Measurements from ENCODE around the gene PIP4K2C. TPM values are rescaled to one million over a fixed set of nuclear protein-coding genes. Genes with fewer than 3 reads are reported as not detected.

The PIP4K2C gene
- total RNA-seq, 1 experiment from 2014 or later: 37.1 TPM

GRCh38 chr12:57637364-57637763 lies 46.4 kb downstream of the PIP4K2C start:
- H3K4me1 ChIP-seq (ENCODE audit: insufficient read depth, low read length): peaks cover 4% of the 10 kb centered on the region; the same call in 1 of the 2 replicates
- no peak overlapping the region for H4K5ac ChIP-seq (ENCODE audit: insufficient read length, low read depth, low read length)
- peaks cover 2% of the 10 kb centered on the region; the same call in 1 of the 2 replicates for H3K27me3 ChIP-seq (ENCODE audit: insufficient read depth, low read length)
- no peak overlapping the region for H3K9ac ChIP-seq (ENCODE audit: extremely low read depth, insufficient read length, low read length)
- Mint-ChIP-seq H3K4me3 (no peak overlapping the region), H3K27me3 (ENCODE audit: low read depth) (peaks cover 33% of the 10 kb centered on the region), H3K4me1 (peaks cover 21 to 22% of the 10 kb centered on the region in 2 experiments), H3K9me3 (peaks cover 7 to 8% of the 10 kb centered on the region in 2 experiments; a peak in 4 of 5 replicates), H3K27ac (no peak overlapping the region), H3K36me3 (ENCODE audit: insufficient read depth in 1 of 3, low read depth in 3 of 3) (no peaks in the 10 kb centered on the region; a peak in 1 of 7 replicates)
- no peak overlapping the region for H2BK20ac ChIP-seq (ENCODE audit: low read depth, low read length, poor library complexity, severe bottlenecking)
- H4K8ac ChIP-seq (replicated peaks; ENCODE audit: insufficient read length, low read depth, low read length): no peak overlapping the region
- no peak overlapping the region for H3T11ph ChIP-seq (ENCODE audit: low read length)
- no peak overlapping the region for H2BK12ac ChIP-seq (ENCODE audit: insufficient read length, low read depth, low read length)
- no peak overlapping the region for H3K14ac ChIP-seq (ENCODE audit: insufficient read depth, low read length)
- TF ChIP-seq CTCF (conservative IDR thresholded peaks at IDR 0.05): no peak; the same call in 2 of the 3 replicates
- H4K91ac ChIP-seq (ENCODE audit: insufficient read length, low read depth, low read length): no peak overlapping the region
- no peak overlapping the region for H3K23ac ChIP-seq (ENCODE audit: insufficient read length, low read depth, low read length)
- H3K56ac ChIP-seq (ENCODE audit: insufficient read length, low read depth, low read length): no peak overlapping the region
- H2BK120ac ChIP-seq (ENCODE audit: low read depth, low read length, poor library complexity, severe bottlenecking): no peak overlapping the region
- WGBS (ENCODE audit: extremely low coverage, insufficient read length, low lambda C conversion rate): no CpG with 5 or more reads among the region's 3 CpGs
- H2BK5ac ChIP-seq (ENCODE audit: insufficient read length, low read length): no peak overlapping the region
- peaks cover 6% of the 10 kb centered on the region for H3K23me2 ChIP-seq (ENCODE audit: insufficient read length, low read depth, low read length, poor library complexity, severe bottlenecking)
- no peak overlapping the region for H2BK15ac ChIP-seq (ENCODE audit: low read depth, low read length)
- H3K79me2 ChIP-seq (ENCODE audit: insufficient read depth, low read length): no peaks in the 10 kb centered on the region
- no peaks in the 10 kb centered on the region for H3K79me1 ChIP-seq (ENCODE audit: insufficient read depth, low read depth, low read length, poor library complexity, severe bottlenecking)
- H3K4me2 ChIP-seq (ENCODE audit: insufficient read depth, insufficient read length, low read length): no peak overlapping the region
- H2AK5ac ChIP-seq (ENCODE audit: insufficient read length, low read length): no peak overlapping the region
- no peak overlapping the region for H3K27ac ChIP-seq (ENCODE audit: insufficient read length, low read depth, low read length)
- no peak overlapping the region for H2AFZ ChIP-seq (ENCODE audit: low read length)
- DNase-seq: no peak
- H3K9me3 ChIP-seq (ENCODE audit: control insufficient read depth, low read depth, low read length): no peaks in the 10 kb centered on the region
- H3K4ac ChIP-seq (ENCODE audit: low read depth, low read length): no peak overlapping the region
- H4K20me1 ChIP-seq (ENCODE audit: control insufficient read depth, insufficient read depth, insufficient read length): no peaks in the 10 kb centered on the region
- no peak overlapping the region for H3K18ac ChIP-seq (ENCODE audit: insufficient read length, low read depth, low read length)

Data from H9 (cell line).